IMR-90 (cell line): Measurements from ENCODE around the gene DCUN1D3.

Source experiments
- CEBPB ChIP-seq: IDR thresholded peaks from 2 replicates; pipeline ENCODE4 v1.6.1; 2012; ENCODE audit warnings: low read depth, low read length, improper control_type of control experiment
- FOS ChIP-seq: fragments of 150-350 bp; IDR thresholded peaks from 2 replicates; pipeline ENCODE4 v1.6.1; 2016; ENCODE audit warnings: low read depth, low read length
- MAFK ChIP-seq: IDR thresholded peaks from 2 replicates; pipeline ENCODE4 v1.6.1; 2012; ENCODE audit warnings: low read depth, low read length, improper control_type of control experiment
- POLR2A ChIP-seq: IDR thresholded peaks from 2 replicates; pipeline ENCODE4 v1.6.1; 2012; ENCODE audit warnings: mild to moderate bottlenecking, low read depth, low read length
- RAD21 ChIP-seq: IDR thresholded peaks from 2 replicates; pipeline ENCODE4 v1.6.1; 2012; ENCODE audit warnings: low read length, improper control_type of control experiment
- TF ChIP-seq, protein P1 (sequence below): conservative IDR thresholded peaks from 2 replicates; pipeline ENCODE4 v1.5.1; 2012; ENCODE audit warnings: mild to moderate bottlenecking, low read depth, low read length, improper control_type of control experiment

- TF ChIP-seq, protein P1, sequence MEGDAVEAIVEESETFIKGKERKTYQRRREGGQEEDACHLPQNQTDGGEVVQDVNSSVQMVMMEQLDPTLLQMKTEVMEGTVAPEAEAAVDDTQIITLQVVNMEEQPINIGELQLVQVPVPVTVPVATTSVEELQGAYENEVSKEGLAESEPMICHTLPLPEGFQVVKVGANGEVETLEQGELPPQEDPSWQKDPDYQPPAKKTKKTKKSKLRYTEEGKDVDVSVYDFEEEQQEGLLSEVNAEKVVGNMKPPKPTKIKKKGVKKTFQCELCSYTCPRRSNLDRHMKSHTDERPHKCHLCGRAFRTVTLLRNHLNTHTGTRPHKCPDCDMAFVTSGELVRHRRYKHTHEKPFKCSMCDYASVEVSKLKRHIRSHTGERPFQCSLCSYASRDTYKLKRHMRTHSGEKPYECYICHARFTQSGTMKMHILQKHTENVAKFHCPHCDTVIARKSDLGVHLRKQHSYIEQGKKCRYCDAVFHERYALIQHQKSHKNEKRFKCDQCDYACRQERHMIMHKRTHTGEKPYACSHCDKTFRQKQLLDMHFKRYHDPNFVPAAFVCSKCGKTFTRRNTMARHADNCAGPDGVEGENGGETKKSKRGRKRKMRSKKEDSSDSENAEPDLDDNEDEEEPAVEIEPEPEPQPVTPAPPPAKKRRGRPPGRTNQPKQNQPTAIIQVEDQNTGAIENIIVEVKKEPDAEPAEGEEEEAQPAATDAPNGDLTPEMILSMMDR: peak; percentile 53
- peak; percentile 79 for TF ChIP-seq POLR2A
- TF ChIP-seq MAFK: no peak
- no peak for TF ChIP-seq CEBPB
- TF ChIP-seq FOS: no peak
- peak; percentile 3; the same call in 1 of the 2 replicates for TF ChIP-seq RAD21
Measured at GRCh38 chr16:20806168-20807050, 93.7 kb downstream of the DCUN1D3 start, which contains the start of the genes ERI2 and REXO5.
